Epidermal melanocyte (primary cell): ENCODE measurements around the gene PPP3CA.
A peak's percentile ranks its signal among the peaks of the same experiment; 100 is the strongest.

ENCODE experiments used
- DNase-seq: peaks from one replicate; pipeline ENCODE4 v3.0.0; 2011; ENCODE audit warnings: low spot score; ENCODE audit not compliant: insufficient read length

The PPP3CA gene

DNA sequence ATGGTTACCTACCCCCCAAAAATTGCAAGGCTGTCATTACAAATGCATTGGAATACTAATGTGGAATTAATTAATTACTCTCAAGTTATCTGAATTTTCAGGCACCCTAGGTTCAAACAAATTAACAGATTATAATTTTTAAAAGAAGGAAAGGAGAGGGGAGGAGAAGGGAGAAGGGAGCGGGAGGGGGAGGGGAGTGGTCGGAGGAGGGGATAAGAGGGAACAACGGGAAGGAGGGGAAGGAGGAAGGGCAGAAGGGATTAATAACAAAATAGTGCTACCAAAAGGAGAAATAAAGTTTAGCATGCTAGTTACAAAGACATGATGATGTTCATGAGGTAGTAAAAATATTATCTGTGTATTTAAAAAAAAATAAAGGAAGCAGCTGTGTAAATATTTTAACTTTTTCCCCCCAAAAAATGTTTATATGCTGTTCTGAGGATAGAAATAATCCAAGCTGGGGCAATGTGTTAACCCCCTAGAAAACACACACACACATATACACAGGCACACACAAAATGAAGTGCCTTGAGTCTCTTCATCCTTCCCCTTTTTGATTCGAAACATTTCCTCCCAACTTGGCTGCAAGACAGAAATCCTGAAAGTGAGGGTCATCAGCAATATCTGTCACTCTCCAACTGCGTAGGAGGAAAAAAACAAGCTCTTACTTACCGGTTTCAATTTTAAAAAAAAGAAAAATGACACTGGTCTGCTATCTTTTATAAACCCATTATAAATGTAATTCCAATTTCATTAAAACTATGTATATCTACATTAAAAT, 58.8 kb downstream of the PPP3CA start:
- DNase-seq, result no peak

DNA sequence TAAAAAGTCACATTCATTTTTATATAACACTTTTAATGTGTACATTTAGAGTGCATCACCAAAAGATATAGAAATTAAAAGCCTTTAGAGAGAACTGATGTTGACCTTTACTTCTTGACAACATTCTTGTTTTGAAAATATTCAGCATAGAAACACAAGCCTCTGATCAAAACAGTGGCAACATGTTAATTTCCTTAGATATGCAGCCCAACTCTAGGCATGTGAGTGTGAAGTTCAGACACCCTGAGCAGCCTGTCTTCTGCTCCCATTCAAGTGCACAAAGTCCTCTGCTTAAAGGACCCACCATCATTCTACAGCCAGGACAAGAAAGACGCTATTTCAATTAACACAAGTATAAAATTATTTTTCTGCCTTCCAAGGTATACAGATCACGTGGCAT, 60.0 kb downstream of the PPP3CA start:
- no peak for DNase-seq

DNA sequence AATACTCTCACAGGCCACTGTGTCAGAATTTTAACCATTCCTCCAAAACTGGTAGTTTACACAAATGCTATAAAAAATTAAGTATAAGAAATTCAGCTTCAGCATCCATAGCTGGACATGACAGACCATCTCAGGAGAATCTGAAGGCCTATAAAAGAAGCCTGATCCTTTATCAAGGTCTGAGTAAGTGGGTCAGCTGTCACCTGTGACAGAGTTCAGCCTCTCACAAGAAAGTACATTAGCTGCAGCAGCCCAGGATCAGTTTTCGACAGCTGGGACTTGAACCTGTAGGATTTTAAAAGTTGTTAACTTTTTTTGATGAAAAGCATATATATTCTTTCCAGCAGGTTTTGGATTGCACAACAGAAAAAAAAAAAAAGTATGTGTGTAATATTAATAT, 60.7 kb downstream of the PPP3CA start:
- no peak for DNase-seq

DNA sequence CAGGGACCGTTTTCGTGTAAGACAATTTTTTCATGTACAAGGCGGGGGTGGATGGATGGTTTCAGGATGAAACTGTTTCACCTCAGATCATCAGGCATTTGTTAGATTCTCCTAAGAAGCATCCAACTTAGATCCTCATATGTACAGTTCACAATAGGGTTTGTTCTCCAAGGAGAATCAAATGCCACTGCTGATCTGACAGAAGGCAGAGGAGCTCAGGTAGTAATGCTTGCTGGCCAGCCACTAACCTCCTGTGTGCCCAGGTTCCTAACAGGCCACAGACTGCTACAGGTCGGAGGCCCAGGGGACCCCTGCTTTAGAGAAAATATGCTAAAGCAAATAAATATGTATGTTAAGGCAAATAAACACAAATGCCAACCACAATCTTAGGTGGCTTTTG, 61.3 kb downstream of the PPP3CA start:
- no peak for DNase-seq

DNA sequence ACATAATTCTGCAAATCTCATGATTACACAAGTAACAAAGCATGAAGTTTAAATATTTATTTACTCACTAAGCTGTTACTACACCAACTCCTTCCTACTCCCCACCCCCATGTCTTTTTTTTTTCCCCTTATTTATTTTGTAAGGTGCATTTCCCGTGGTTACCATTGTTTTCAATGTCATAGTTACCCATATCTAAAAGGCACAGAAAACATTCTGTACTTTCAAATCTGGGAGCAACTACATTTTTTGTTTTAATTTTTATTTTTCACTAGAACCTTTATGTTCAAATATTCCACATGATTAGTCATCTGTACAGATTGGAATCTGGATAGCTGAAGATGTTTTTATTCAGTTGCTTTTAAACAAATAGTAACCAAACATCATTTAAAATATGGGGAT, 62.8 kb downstream of the PPP3CA start:
- no peak for DNase-seq

DNA sequence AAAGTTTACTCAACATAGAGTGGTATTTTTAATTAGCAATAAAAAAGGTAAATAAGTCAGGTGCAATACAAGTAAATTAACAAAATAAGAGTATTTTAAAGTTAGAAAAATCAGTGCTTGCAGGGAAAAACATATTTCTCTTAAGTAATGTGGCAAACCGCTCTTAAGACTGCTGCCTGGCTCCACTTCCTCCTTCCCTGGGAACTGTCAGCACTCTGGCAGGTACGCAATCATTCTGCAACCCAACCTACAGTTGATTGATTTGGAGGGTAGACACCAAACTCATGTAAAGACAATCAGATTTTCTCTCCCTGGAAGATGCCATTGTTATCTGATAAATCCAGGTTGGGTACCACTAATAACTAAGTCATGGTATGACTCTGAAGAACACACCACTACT, 63.9 kb downstream of the PPP3CA start:
- no peak for DNase-seq

DNA sequence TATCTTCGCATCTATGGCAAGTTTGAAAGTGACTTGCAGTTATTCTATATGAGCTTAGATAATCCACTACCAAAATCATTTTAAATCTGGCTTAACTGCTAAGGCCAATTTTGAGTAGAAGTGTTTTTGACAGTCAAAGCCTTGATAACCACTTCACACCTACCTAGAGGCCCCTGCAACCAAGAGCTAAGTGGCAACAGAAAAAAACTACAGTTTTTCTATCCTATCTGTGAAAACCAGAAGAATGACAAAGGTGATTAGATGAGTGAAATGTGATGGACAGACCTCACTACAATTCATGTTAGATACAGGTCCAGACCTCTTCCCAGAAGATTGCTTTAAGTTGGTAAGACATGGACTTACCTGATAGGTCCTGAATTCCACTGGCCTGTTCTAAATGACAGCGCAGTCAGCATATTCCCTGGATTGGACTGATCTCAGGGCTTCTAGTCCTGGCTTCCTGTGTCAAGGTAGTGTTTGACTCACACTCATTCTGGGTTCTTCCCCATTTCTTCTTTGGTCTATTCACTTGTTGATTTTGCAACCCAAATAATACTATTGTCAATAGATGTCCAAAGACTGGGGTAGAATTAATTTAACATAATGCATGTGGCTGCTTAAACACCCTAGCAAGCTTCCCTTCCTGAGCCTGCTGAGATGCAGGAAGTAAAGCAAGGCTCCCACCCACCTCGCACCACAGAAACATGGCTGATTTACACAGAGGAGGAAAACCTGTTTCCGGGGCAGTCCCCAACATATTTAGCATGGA, 65.1 kb downstream of the PPP3CA start:
- no peak for DNase-seq

DNA sequence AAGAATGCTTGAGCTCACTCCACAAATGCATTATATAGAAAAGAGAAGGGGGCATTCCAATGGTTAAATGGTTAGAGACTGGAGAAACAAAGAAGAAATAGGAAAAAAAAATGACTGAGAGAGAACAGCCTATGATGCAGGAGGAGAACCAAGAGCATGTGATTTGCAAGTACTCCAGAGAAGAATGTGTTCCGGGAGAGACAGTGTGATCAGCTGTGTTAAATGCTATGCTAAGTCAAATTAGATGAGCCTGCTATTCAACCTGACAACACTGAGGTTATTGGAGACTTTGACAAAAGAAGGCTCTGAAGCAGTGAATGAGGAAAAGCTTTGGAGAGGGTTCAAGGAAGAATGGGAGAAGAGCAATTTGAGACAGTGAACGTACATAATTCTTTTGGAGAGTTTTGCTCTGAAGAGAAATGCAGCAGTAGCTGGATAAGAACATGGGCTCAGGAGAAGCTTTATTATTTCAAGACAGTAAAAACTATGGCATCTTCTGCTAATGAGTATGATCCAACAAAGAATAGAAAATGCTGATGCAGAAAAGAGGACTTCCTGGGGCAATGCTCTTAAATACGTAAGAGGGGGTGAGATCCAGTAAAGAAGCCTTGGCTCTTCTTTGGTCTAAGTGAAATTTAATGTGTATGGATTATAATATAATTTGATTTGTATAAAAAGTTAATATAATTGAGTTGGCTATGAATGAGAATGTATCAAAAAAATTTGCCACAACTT, 66.3 kb downstream of the PPP3CA start:
- no peak for DNase-seq

DNA sequence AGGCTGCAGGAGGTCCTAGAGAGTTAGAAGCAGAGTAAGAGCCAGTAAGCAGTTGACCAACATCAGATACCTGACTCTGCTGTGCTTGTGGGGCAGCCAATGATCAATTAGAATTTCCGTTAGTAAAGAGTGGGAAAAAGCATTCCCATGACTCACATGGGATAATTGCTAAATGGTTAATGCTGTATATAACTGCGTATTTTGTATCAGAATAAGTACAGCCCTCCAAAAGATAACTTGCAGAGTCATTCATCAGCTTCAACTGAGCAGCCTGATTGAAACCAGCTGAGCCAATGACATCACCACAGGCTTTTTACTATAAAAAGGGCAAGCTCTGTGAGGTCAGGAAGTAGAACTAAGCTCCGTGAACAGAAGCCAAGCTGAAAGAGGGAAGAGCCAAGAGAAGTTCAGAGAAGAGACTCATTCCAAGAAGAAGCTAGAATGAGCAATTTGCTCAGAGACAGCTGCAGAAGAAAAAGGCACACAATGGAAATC, 67.9 kb downstream of the PPP3CA start:
- DNase-seq, result peak; percentile 22

DNA sequence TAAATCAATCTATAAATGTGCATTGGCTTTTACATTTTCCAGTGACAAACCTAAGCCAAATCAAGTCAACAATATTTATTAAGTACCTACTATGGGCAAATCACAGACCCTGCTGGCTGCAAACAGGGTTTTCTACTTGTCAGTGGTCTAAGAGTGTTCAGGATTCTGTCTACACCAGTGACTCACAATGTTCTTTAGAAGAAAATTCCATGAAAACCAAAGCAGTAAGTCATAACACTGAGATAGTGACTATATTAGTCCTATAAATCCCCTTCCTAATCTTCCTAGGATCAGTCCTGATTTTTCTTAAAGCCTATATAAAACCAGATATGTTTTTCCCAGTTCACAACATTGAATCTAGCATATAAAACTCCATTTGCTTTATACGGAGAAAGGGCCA, 69.7 kb downstream of the PPP3CA start:
- no peak for DNase-seq

DNA sequence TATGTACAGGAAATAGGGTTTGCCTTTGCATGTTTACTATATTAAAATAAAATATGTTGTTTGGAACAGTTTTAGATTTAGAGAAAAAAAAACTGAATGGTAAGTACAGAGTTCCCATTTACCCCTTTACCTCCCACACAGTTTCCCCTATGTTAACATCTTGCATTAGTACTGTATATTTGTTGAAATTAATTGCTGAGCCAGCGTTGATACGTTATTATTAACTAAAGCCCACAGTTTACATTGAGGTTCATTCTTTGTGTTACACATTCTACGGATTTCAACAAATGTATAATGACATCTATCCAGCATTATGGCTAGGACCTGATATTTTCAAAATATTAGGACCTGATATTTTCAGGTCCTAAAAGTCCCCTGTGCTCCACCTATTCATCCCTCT, 70.7 kb downstream of the PPP3CA start:
- no peak for DNase-seq

DNA sequence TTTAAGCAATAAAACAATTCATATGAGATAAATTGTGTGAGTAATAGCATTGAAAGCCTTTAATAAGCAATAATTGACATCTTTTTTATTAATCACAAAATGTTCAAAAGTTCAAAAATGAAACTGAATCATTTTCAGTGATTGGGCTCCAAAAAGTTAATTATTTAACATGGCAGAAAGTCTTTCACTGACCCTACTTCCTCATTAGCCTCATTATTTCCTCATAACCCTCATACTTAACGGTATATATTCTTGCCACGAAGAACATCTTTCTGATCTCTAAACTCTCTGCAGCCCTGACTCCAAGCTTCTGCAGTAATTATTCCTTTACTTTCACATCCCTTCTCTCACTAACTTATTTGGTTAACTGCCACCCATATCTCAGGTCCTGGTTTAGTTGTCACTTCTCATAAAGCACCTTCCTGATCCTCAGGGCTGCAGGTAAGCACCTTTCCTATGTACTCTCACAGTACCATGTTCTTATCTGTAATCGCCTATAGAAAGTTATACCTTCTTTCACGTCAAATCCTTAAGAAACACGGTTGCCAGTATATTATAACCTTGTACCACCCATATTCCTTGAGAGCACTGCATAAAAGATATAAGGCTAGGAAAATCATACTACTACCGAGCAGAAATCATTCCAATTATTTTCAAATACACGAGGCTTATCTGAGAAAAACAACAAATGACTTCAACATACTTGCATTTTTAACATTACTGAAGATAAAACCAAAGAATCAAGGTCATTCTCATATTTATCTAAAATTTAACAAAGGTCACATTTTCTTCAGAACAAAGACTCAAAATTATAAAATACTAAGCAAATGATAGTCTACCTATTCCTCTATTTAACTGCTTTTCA, 72.2 kb downstream of the PPP3CA start:
- no peak for DNase-seq

DNA sequence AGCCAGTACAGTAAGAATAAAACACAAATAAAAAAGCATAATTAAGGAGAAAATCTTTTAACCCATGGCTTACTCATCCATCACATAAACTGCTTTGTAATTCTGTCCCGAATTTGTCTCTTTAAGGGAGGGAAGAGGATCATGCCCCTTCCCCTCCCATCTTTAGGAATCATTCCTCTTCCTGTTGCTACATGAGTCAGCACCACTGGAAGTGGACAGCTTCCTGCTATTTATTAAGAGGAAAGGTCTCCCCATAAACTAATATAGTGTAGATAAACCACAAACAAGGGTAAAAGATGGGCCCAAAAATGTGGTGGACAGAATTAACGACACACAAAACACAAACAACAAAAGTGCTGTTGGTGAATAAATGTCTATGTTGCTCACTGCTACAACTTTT, 75.8 kb downstream of the PPP3CA start:
- no peak for DNase-seq

DNA sequence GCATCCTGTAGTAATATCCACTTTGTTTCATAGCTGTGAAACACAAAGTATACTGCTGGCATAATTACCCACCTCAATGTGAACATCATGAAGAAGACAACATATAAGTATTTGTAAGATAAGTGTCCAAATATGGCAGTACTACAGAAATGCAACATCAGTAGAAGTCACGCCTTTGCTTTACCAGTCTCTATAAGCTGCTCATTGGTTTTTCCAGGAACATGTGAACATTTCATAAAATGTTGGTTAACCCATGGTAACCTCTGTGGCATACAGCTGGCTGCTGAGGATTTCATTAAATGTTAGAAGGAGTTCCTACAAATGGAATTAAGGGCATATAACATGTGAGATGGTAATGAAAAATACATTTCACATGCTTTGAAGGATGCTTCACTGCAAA, 77.6 kb downstream of the PPP3CA start:
- no peak for DNase-seq

DNA sequence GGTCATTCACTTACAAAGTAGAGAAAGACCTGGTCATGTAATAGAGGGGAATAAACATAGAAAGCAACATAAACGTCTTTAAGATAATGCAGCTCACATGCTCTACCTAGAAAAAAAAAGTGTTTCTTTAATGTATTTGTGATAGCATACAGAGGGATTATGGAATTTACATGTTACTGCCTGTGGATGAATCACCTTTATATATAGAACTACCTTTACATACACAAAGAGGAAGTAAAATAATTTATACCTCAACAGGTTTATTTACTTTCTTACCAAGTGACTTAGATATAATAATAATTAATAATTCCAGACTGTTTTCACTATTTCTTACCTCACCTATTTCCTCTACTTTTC, 81.5 kb downstream of the PPP3CA start:
- no peak for DNase-seq

DNA sequence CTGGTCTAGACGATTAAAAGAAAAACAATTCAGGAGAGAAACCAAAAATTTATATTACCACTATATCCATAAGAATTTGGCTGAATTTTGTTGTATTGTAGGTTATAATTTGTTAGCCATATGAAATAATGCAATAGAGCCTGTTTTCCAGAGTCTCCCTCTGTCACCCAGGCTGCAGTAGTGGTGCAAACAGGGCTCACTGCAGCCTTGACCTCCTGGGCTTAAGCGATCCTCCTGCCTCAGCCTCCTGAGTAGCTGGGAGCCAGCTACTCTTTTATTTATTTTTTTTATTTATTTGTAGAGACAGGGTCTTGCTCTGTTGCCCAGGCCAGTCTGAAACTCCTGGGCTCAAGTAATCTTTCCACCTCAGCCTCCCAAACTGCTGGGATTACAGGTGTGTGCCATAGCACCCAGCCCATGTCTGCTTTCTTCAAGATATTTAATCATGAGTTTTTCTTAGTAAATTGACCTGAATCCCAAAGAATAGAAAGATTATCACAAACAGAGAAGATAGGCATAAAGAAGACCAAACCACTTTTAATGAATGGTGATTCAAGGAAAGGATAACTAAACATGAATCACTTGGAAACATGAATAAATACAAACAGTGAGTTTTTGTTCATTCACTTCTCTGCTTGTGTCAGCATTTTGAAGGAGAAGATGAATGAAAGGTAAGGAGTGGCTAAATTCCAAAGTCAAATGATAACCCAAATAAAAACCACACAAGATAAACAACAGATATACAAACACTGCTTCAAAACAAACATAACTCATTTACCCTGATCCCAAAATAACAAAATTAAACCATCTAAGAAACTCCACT, 82.1 kb downstream of the PPP3CA start:
- no peak for DNase-seq

DNA sequence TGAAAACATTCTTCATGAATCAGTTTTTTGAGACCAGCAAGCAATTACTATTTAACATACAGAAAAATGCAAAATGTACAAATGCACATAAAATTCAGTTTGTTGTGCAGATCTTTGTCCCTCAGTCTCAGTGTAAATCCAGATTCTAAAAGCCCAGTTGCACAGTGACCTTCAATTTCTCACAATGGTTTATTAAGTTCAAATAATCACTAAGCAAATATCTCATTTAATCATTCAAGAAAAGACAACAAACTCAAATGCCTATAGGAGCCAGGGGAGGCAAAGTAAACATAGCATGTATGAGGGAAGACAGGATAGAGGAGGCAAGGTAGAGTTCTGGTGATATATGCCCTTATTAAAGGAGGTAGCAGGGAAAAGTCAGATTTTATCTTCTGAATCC, 82.8 kb downstream of the PPP3CA start:
- no peak for DNase-seq

DNA sequence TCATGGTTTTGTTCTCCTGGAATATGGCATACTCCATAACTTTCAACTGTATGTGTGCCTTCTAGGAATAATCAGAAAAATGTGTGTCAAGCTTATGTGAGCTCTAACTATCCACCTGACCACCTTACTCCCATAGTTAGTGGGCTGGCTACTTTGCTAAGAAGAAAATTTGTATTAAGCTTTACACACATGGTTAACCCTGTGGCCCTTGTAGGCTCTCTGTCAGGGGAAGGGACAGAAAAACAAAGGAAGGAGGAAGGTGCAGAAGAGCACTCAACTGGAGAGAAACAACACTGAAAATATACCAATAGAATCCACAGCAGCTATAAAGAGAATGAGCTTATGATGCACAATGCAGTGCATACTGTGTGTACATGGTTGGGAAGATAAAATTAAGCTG, 84.6 kb downstream of the PPP3CA start:
- no peak for DNase-seq

DNA sequence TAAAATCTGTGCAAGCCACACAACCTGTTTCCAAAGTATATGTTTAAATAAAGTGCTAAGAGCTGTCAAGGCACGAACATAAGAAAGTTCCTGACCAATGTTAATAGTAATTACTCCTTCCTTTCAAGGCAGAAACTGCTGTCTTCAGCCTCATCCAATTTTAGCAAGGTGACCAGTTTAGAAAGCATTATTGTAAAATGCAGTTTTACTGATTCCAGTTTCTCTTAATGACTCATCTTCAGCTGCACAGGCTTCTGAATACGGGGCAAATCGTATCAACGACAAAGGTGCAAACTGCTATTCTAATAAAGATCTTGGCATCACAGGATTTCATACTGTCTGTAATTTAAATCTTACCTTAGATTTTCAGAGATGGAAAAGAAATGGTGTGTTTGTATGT, 87.5 kb downstream of the PPP3CA start:
- no peak for DNase-seq

DNA sequence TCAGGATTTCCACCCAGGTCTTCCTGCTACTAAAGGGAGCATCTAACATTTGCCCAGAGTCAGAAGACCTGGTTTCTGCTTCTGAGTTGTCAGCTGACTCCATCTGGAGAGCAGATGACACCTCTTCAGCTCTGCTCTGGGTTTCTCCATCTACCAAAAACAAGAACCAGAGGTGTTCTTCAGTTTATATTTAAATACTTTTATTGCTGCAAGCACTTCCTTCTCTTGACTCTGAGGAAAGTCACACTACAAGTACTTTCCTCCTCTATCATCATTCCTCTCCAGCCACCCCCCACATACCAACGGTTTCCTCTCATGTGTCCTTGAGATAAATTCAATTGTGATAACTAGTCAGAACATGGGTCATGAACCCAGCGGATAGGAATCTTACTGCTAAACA, 88.4 kb downstream of the PPP3CA start:
- DNase-seq, result no peak
